Stimulated activated naive CD8-positive, alpha-beta T cell treated with anti-CD3 and anti-CD28 coated beads, Interleukin-15, amount 100 ng/mL, for 72 hours (primary cell): ENCODE measurements around the gene FAM13C.

ENCODE experiments used
- ATAC-seq: fragments of 150-1000 bp; cut with Tn5 transposase; 2 replicates; pipeline ENCODE4 v1.10.0; 2021; ENCODE audit warnings: mild to moderate bottlenecking, moderate library complexity
- DNase-seq, 2 donors: peaks; one replicate each; pipeline ENCODE4 v3.0.0; 2021 to 2022
- H3K27ac Mint-ChIP-seq, 2 donors: one replicate each; pipeline ENCODE4 v1.8.0; 2022; ENCODE audit warnings: mild to moderate bottlenecking in 2 of 2, mixed read lengths in 2 of 2, moderate library complexity in 2 of 2
- H3K27me3 Mint-ChIP-seq: one replicate; pipeline ENCODE4 v1.8.0; 2022; ENCODE audit warnings: mixed read lengths
- H3K4me1 Mint-ChIP-seq: one replicate; pipeline ENCODE4 v1.8.0; 2022; ENCODE audit warnings: mild to moderate bottlenecking, mixed read lengths
- H3K4me3 Mint-ChIP-seq, 2 donors: one replicate each; pipeline ENCODE4 v1.8.0; 2022; ENCODE audit warnings: mild to moderate bottlenecking in 2 of 2, mixed read lengths in 2 of 2, moderate library complexity in 1 of 2
- H3K9me3 Mint-ChIP-seq, 2 donors: one replicate each; pipeline ENCODE4 v1.8.0; 2022; ENCODE audit warnings: mixed read lengths in 2 of 2

Gene FAM13C

GRCh38 chr10:59283456-59284091, 78.8 kb downstream of the FAM13C start:
- H3K27me3 Mint-ChIP-seq = peaks cover 11% of the 10 kb centered on the region
- H3K4me3 Mint-ChIP-seq = no peak overlapping the region
- H3K9me3 Mint-ChIP-seq = peaks cover 0 to 8% of the 10 kb centered on the region in 2 donors
- no peaks in the 10 kb centered on the region for H3K4me1 Mint-ChIP-seq
- DNase-seq (no peak), ATAC-seq (no peak)
- H3K27ac Mint-ChIP-seq = no peak overlapping the region

GRCh38 chr10:59281861-59282260, 80.5 kb downstream of the FAM13C start:
- DNase-seq (no peak), ATAC-seq (no peak)
- no peak overlapping the region for H3K27ac Mint-ChIP-seq
- no peaks in the 10 kb centered on the region for H3K4me1 Mint-ChIP-seq
- H3K9me3 Mint-ChIP-seq = peaks cover 0 to 14% of the 10 kb centered on the region in 2 donors
- H3K4me3 Mint-ChIP-seq = no peak overlapping the region
- H3K27me3 Mint-ChIP-seq = peaks cover 11% of the 10 kb centered on the region

DNA sequence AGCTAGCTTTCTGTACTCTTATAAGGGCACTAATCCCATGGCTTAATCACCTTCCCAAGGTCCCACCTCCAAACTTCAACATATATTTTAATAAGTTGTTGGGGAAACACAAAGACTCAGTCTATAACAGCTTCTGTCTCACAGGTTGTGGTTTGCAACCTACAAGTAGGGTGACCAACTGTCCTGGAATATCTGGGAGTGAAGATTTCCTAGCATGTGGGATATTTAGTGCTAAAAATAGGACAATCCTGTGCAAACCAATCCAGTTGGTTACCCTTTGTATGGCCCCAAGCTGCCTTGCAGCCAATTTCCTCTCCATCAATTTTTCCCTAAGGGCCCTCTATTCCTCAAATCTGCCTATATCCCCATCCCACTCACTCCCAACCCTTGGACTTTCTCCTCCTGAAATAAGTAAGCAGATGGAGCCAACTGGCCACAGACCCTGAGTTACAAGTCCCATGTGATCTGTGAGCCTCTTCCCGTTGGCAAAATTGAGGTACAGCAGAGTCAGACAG, 82.3 kb downstream of the FAM13C start:
- Mint-ChIP-seq H3K27ac (no peak overlapping the region), H3K9me3 (peaks cover 0 to 13% of the 10 kb centered on the region in 2 donors), H3K4me3 (no peak overlapping the region), H3K27me3 (peaks cover 11% of the 10 kb centered on the region), H3K4me1 (no peaks in the 10 kb centered on the region)
- DNase-seq = no peak
- ATAC-seq = no peak

- H3K27me3 Mint-ChIP-seq = peaks cover 5% of the 10 kb centered on the region
- ATAC-seq (no peak), DNase-seq (no peak)
Measured at GRCh38 chr10:59279476-59279875, 82.9 kb downstream of the FAM13C start.

GRCh38 chr10:59276919-59277318, 85.4 kb downstream of the FAM13C start:
- no peak overlapping the region for H3K27ac Mint-ChIP-seq
- no peak for ATAC-seq

More at GRCh38 chr10:59279476-59279875, 82.9 kb downstream of the FAM13C start:
- no peaks in the 10 kb centered on the region for H3K4me1 Mint-ChIP-seq
- no peak overlapping the region for H3K27ac Mint-ChIP-seq
- H3K9me3 Mint-ChIP-seq = peaks cover 0 to 8% of the 10 kb centered on the region in 2 donors
- H3K4me3 Mint-ChIP-seq = no peak overlapping the region

DNA sequence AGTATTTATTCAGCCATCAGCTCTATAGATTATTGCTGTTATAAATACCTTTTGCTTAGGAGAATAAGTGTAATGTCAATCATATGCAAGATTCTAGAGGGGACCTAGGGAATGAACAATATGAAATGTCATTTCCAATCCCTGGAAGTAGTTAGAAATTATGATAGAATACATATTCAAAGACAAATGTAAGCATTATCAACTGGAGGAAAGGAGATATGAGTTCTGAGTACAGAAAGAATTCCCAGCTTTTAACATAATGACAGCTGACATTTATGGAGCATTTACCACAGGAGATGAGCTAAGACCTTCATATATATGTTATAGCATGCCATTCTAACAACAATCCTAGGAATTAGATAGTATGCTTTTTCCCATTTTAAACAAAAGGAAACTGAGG, 86.2 kb downstream of the FAM13C start:
- Mint-ChIP-seq H3K27ac (no peak overlapping the region), H3K9me3 (peaks cover 0 to 6% of the 10 kb centered on the region in 2 donors), H3K27me3 (no peaks in the 10 kb centered on the region), H3K4me1 (no peaks in the 10 kb centered on the region), H3K4me3 (no peak overlapping the region)
- no peak for DNase-seq
- no peak for ATAC-seq

More at GRCh38 chr10:59276919-59277318, 85.4 kb downstream of the FAM13C start:
- H3K27me3 Mint-ChIP-seq = no peaks in the 10 kb centered on the region
- H3K9me3 Mint-ChIP-seq = peaks cover 0 to 6% of the 10 kb centered on the region in 2 donors
- H3K4me1 Mint-ChIP-seq = no peaks in the 10 kb centered on the region
- no peak for DNase-seq
- H3K4me3 Mint-ChIP-seq = no peak overlapping the region

GRCh38 chr10:59273445-59273844, 88.9 kb downstream of the FAM13C start:
- Mint-ChIP-seq H3K4me3 (no peak overlapping the region), H3K4me1 (no peaks in the 10 kb centered on the region), H3K27me3 (no peaks in the 10 kb centered on the region), H3K9me3 (peaks cover 0 to 6% of the 10 kb centered on the region in 2 donors), H3K27ac (no peak overlapping the region)
- ATAC-seq = no peak
- DNase-seq = no peak

GRCh38 chr10:59272061-59272460, 90.3 kb downstream of the FAM13C start:
- Mint-ChIP-seq H3K9me3 (no peaks in the 10 kb centered on the region), H3K27me3 (no peaks in the 10 kb centered on the region), H3K4me3 (no peak overlapping the region), H3K4me1 (no peaks in the 10 kb centered on the region), H3K27ac (no peak overlapping the region)
- ATAC-seq = no peak
- no peak for DNase-seq

DNA sequence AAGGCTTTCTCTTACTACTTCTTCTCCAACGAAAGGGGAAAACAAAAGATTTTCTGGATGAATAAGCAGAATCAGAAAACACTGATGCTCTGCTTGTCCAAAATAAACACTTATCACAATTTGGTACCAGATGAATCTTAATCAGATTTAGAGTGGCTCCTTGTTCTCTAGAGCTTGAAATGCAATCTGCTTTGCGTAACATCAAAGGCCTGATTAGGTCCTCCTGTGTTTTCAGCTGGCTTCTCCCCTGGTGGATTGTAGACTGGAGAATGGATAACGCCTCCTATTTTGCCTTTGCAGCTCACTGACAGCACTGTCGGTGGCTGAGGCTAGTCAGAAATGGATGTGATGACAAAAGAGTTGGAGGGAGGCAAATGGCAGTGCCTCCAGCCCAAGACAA, 91.2 kb downstream of the FAM13C start:
- H3K27ac Mint-ChIP-seq = no peak overlapping the region
- ATAC-seq (no peak), DNase-seq (no peak)
- H3K27me3 Mint-ChIP-seq = no peaks in the 10 kb centered on the region
- no peaks in the 10 kb centered on the region for H3K4me1 Mint-ChIP-seq
- H3K4me3 Mint-ChIP-seq = no peak overlapping the region
- H3K9me3 Mint-ChIP-seq = no peaks in the 10 kb centered on the region

- no peaks in the 10 kb centered on the region for H3K4me1 Mint-ChIP-seq
- no peak for ATAC-seq
- H3K4me3 Mint-ChIP-seq = no peak overlapping the region
- H3K9me3 Mint-ChIP-seq = no peaks in the 10 kb centered on the region
- no peak for DNase-seq
- no peak overlapping the region for H3K27ac Mint-ChIP-seq
- no peaks in the 10 kb centered on the region for H3K27me3 Mint-ChIP-seq
Measured at GRCh38 chr10:59270492-59270891, 91.9 kb downstream of the FAM13C start.

- no peaks in the 10 kb centered on the region for H3K9me3 Mint-ChIP-seq
- H3K4me3 Mint-ChIP-seq = no peak overlapping the region
- H3K27me3 Mint-ChIP-seq = no peaks in the 10 kb centered on the region
- ATAC-seq (no peak), DNase-seq (no peak)
- H3K27ac Mint-ChIP-seq = no peak overlapping the region
- no peaks in the 10 kb centered on the region for H3K4me1 Mint-ChIP-seq
Measured at GRCh38 chr10:59269651-59270050, 92.7 kb downstream of the FAM13C start.

GRCh38 chr10:59268460-59268859, 93.9 kb downstream of the FAM13C start:
- Mint-ChIP-seq H3K4me3 (no peak overlapping the region), H3K4me1 (no peaks in the 10 kb centered on the region), H3K27ac (no peak overlapping the region), H3K27me3 (no peaks in the 10 kb centered on the region), H3K9me3 (no peaks in the 10 kb centered on the region)
- DNase-seq (no peak), ATAC-seq (no peak)

- Mint-ChIP-seq H3K27ac (no peak overlapping the region), H3K27me3 (no peaks in the 10 kb centered on the region), H3K9me3 (no peaks in the 10 kb centered on the region), H3K4me3 (no peak overlapping the region), H3K4me1 (no peaks in the 10 kb centered on the region)
- no peak for DNase-seq
- no peak for ATAC-seq
Measured at GRCh38 chr10:59266321-59266720, 96.0 kb downstream of the FAM13C start.

- Mint-ChIP-seq H3K4me1 (no peaks in the 10 kb centered on the region), H3K27me3 (no peaks in the 10 kb centered on the region), H3K27ac (no peak overlapping the region), H3K4me3 (no peak overlapping the region), H3K9me3 (no peaks in the 10 kb centered on the region)
- DNase-seq = no peak
- no peak for ATAC-seq
Measured at GRCh38 chr10:59265141-59265540, 97.2 kb downstream of the FAM13C start.

DNA sequence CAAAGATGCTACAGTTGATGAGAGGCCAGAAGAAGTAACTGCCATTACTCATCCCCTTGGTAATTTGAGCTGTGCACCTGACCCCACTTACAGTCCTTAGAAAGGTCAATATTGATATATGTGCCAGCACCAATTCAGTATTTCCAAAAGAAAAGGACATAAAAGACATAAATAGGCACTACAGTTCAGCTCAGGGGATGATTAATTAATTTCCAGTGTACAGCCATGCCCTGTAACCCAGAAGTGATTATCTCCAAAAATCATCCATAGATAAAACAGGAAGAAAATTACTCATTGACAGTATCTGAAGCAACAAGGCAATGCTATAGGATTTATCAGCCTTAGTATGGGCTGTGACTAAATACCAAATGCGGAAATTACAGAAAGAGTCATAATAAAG, 103.5 kb downstream of the FAM13C start:
- Mint-ChIP-seq H3K9me3 (no peaks in the 10 kb centered on the region), H3K4me1 (no peaks in the 10 kb centered on the region), H3K27me3 (no peaks in the 10 kb centered on the region), H3K27ac (no peak overlapping the region), H3K4me3 (no peak overlapping the region)
- DNase-seq = no peak
- ATAC-seq = no peak

- no peaks in the 10 kb centered on the region for H3K9me3 Mint-ChIP-seq
- no peaks in the 10 kb centered on the region for H3K4me1 Mint-ChIP-seq
- DNase-seq (no peak), ATAC-seq (no peak)
- H3K27me3 Mint-ChIP-seq = no peaks in the 10 kb centered on the region
- no peak overlapping the region for H3K27ac Mint-ChIP-seq
- H3K4me3 Mint-ChIP-seq = no peak overlapping the region
Measured at GRCh38 chr10:59257224-59257623, 105.1 kb downstream of the FAM13C start.

DNA sequence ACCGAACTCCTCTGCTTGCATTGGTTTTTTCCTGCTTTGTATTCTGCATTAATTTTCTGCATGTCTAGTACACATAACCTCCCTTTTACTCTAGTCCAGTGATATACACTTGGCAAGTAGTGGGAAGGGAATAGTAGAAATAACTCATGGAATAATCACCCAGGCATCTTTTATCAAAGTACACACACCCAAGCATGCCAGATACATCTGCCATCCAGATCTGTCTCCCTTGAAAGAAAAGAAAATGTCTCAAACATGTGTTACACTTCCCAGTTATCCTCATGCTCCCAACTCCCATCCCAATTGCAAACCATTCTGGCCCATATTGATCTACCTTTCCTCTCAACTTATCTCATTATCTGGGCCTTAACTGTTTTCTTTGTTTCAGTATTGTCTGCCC, 106.9 kb downstream of the FAM13C start:
- Mint-ChIP-seq H3K27me3 (no peaks in the 10 kb centered on the region), H3K27ac (no peak overlapping the region), H3K4me1 (no peaks in the 10 kb centered on the region), H3K9me3 (no peaks in the 10 kb centered on the region), H3K4me3 (no peak overlapping the region)
- DNase-seq (no peak), ATAC-seq (no peak)
